Panc1 (cell line): ENCODE data around the gene ZC3HAV1. TPM values are rescaled to one million over a fixed set of nuclear protein-coding genes. Genes with fewer than 3 reads are reported as not detected.

Experiments used
- ATAC-seq: fragments of 200-7000 bp; cut with Tn5 transposase; 2 replicates; pipeline ENCODE4 v1.9.1; 2020; ENCODE audit warnings: mild to moderate bottlenecking, moderate library complexity
- BruUV-seq: library from RNA; stranded (reverse); fragments of 400-500 nt; replicated peaks from 2 replicates; lab custom pipeline; 2021; lab: Mats Ljungman, UMichigan
- CTCF ChIA-PET: fragments of 300-600 bp; sonication (Branson Sonifier 250); formaldehyde crosslinking; loops from one replicate; lab custom pipeline; 2022; ENCODE audit warnings: antibody characterized with exemption; lab: Charles Lee
- POLR2A ChIA-PET: fragments of 300-600 bp; sonication (Branson Sonifier 250); formaldehyde crosslinking; loops from one replicate; lab custom pipeline; 2022; ENCODE audit warnings: antibody characterized with exemption; lab: Charles Lee
- DNase-seq: peaks from one replicate; pipeline ENCODE4 v3.0.0-alpha.2; 2010; ENCODE audit warnings: low read depth, low spot score
- H3K27ac ChIP-seq: 2 replicates; pipeline ENCODE4 v1.5.1; 2011; ENCODE audit warnings: mild to moderate bottlenecking, low read length, inconsistent platforms
- H3K27me3 ChIP-seq: fragments of 200-500 bp; sonication (Bioruptor generic); 2 replicates; pipeline ENCODE4 v1.6.0; 2014; ENCODE audit warnings: low read length, inconsistent platforms; ENCODE audit not compliant: control insufficient read depth, insufficient read depth
- H3K36me3 ChIP-seq: fragments of 200-500 bp; sonication (Bioruptor generic); 2 replicates; pipeline ENCODE4 v1.5.1; 2014; ENCODE audit warnings: inconsistent platforms, mild to moderate bottlenecking, low read length, moderate library complexity; ENCODE audit not compliant: control insufficient read depth, insufficient read depth
- H3K4me1 ChIP-seq: 2 replicates; pipeline ENCODE4 v1.5.1; 2011; ENCODE audit warnings: inconsistent platforms, mild to moderate bottlenecking, low read length, moderate library complexity; ENCODE audit not compliant: control insufficient read depth, insufficient read depth
- H3K4me3 ChIP-seq, 2 experiments: 2 replicates each; pipeline ENCODE4 v1.5.1; 2011 to 2012; ENCODE audit warnings: low read depth in 2 of 2, low read length in 2 of 2, mild to moderate bottlenecking in 2 of 2, inconsistent platforms in 1 of 2, moderate library complexity in 1 of 2
- H3K9me3 ChIP-seq: fragments of 200-500 bp; sonication (Bioruptor generic); 2 replicates; pipeline ENCODE4 v1.5.1; 2014; ENCODE audit warnings: low read depth, mild to moderate bottlenecking, inconsistent platforms, low read length, moderate library complexity; ENCODE audit not compliant: control insufficient read depth, insufficient read depth
- POLR2AphosphoS5 ChIP-seq: IDR thresholded peaks from 2 replicates; pipeline ENCODE4 v1.6.1; 2012; ENCODE audit warnings: mild to moderate bottlenecking, low read depth, low read length, moderate library complexity
- REST ChIP-seq, 2 experiments: IDR thresholded peaks; 2 replicates each; pipeline ENCODE4 v1.6.1; 2011 to 2012; ENCODE audit warnings: low read depth in 2 of 2, control low read depth in 1 of 2, low read length in 1 of 2, mild to moderate bottlenecking in 1 of 2, moderate library complexity in 1 of 2; ENCODE audit not compliant: insufficient read depth in 1 of 2
- SIN3A ChIP-seq: IDR thresholded peaks from 2 replicates; pipeline ENCODE4 v1.6.1; 2012; ENCODE audit warnings: low read depth, mild to moderate bottlenecking, low read length, moderate library complexity, borderline replicate concordance; ENCODE audit not compliant: insufficient read depth
- TCF7L2 ChIP-seq: IDR thresholded peaks from 2 replicates; pipeline ENCODE4 v1.6.1; 2011; ENCODE audit warnings: mild to moderate bottlenecking, low read depth, low read length, inconsistent platforms
- in situ Hi-C: cut with HindIII; loops from 2 replicates; pipeline ENCODE4 v1.10.0; 2016; ENCODE audit warnings: low sequenced_read_pairs, low pct_unique_long_range_greater_than_20kb
- intact Hi-C: fragments of 100-400 bp; cut with micrococcal nuclease; formaldehyde crosslinking; loops from one replicate; pipeline ENCODE4 v1.10.0; 2022; ENCODE audit not compliant: unreplicated experiment
- total RNA-seq: library from RNA; stranded (reverse); gene quantifications from one replicate; pipeline ENCODE4 v1.2.1, GENCODE V29; 2021; ENCODE audit not compliant: unreplicated experiment
- TF ChIP-seq, protein P1 (sequence below): fragments of 450-650 bp; IDR thresholded peaks from 2 replicates; pipeline ENCODE4 v1.5.1; 2017; ENCODE audit warnings: mild to moderate bottlenecking

The ZC3HAV1 gene
- total RNA-seq, 1 experiment from 2014 or later, result 47.1 TPM

- intact Hi-C loops, result no loop called here
- ATAC-seq, result no peak
- no peak overlapping the region for H3K4me3 ChIP-seq
- ChIA-PET CTCF (no interaction called here), POLR2A (no interaction called here)
- no peak for DNase-seq
- H3K27ac ChIP-seq, result no peak overlapping the region
- in situ Hi-C loops, result no loop called here
- no peaks in the 10 kb centered on the region for H3K27me3 ChIP-seq
- H3K36me3 ChIP-seq, result peaks cover 3% of the 10 kb centered on the region; the same call in 1 of the 2 replicates
- no TSS peak for BruUV-seq
- H3K4me1 ChIP-seq, result peaks cover 12% of the 10 kb centered on the region
- no peaks in the 10 kb centered on the region for H3K9me3 ChIP-seq
- TF ChIP-seq POLR2AphosphoS5 (no peak), SIN3A (no peak), TCF7L2 (no peak), REST (IDR thresholded peaks at IDR 0.05; ENCODE audit: insufficient read depth in 1 of 2, low read depth in 2 of 2, low read length in 1 of 2) (no peak)
- TF ChIP-seq, protein P1, sequence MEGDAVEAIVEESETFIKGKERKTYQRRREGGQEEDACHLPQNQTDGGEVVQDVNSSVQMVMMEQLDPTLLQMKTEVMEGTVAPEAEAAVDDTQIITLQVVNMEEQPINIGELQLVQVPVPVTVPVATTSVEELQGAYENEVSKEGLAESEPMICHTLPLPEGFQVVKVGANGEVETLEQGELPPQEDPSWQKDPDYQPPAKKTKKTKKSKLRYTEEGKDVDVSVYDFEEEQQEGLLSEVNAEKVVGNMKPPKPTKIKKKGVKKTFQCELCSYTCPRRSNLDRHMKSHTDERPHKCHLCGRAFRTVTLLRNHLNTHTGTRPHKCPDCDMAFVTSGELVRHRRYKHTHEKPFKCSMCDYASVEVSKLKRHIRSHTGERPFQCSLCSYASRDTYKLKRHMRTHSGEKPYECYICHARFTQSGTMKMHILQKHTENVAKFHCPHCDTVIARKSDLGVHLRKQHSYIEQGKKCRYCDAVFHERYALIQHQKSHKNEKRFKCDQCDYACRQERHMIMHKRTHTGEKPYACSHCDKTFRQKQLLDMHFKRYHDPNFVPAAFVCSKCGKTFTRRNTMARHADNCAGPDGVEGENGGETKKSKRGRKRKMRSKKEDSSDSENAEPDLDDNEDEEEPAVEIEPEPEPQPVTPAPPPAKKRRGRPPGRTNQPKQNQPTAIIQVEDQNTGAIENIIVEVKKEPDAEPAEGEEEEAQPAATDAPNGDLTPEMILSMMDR, result no peak
Observed at GRCh38 chr7:139092090-139092796, 17.3 kb downstream of the ZC3HAV1 start.

DNA sequence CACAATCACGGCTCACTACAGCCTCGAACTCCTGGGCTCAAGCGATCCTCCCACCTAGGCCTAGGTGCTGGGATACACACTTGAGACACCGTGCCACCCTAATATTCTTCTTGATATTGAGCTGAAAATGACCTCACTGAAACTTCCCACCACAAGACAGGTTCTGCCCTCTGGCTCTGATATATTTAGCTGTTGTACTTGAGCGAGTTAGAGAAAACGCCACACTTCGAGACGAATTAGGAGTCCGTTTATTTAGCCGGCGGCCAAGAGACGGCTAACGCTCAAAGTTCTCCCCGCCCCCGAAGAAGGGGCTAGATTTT is 17.9 kb downstream of the ZC3HAV1 start:
- TF ChIP-seq SIN3A (no peak), TCF7L2 (no peak), POLR2AphosphoS5 (no peak), REST (IDR thresholded peaks at IDR 0.05; ENCODE audit: insufficient read depth in 1 of 2, low read depth in 2 of 2, low read length in 1 of 2) (no peak)
- TF ChIP-seq, protein P1, result no peak
- in situ Hi-C loops (no loop called here), intact Hi-C loops (no loop called here)
- peaks cover 12% of the 10 kb centered on the region for H3K4me1 ChIP-seq
- no peaks in the 10 kb centered on the region for H3K9me3 ChIP-seq
- H3K36me3 ChIP-seq, result peaks cover 3% of the 10 kb centered on the region; the same call in 1 of the 2 replicates
- H3K27ac ChIP-seq, result no peak overlapping the region
- ChIA-PET CTCF (no interaction called here), POLR2A (no interaction called here)
- ATAC-seq (no peak), DNase-seq (no peak)
- no peak overlapping the region for H3K4me3 ChIP-seq
- H3K27me3 ChIP-seq, result no peaks in the 10 kb centered on the region
- BruUV-seq, result no TSS peak
